Measurements from ENCODE around the gene TMEM43. TPM values are rescaled to one million over a fixed set of nuclear protein-coding genes. Genes with fewer than 3 reads are reported as not detected.
"Not testable (repeated sequence)": the region's sequence is repeated elsewhere in the genome, so short reads cannot be mapped to it uniquely, and the experiment has no call there.

TMEM43 gene
- total and polyA plus RNA-seq, 12 donors: 23.9 to 98.0 (median 38.2) TPM

GRCh38 chr3:14092464-14092863 lies 32.4 kb upstream of the TMEM43 start:
- peaks cover 0 to 19% (median 0%) of the 10 kb centered on the region in 11 donors for H3K9me3 ChIP-seq
- H3K27ac ChIP-seq: no peak overlapping the region
- intact Hi-C loops (cut with DNase I): no loop called here
- H3K27me3 ChIP-seq: peaks cover 0 to 20% (median 4%) of the 10 kb centered on the region in 7 donors
- no peak overlapping the region for H3K4me3 ChIP-seq
- DNase-seq (no peak), ATAC-seq (no peak)
- no peaks in the 10 kb centered on the region for H3K4me1 ChIP-seq
- TF ChIP-seq CTCF (IDR thresholded peaks at IDR 0.05): no peak
- no peaks in the 10 kb centered on the region for H3K36me3 ChIP-seq
- 93 to 94% methylated on average over 2 of the region's 2 CpGs for WGBS, 2 donors

- Histone ChIP-seq H3K27me3 (peaks cover 0 to 20% (median 4%) of the 10 kb centered on the region in 7 donors), H3K4me1 (no peaks in the 10 kb centered on the region), H3K9me3 (peaks cover 0 to 16% (median 0%) of the 10 kb centered on the region in 11 donors), H3K27ac (no peak overlapping the region), H3K4me3 (no peak overlapping the region), H3K36me3 (no peaks in the 10 kb centered on the region)
- intact Hi-C loops (cut with DNase I): no loop called here
- no peak for TF ChIP-seq CTCF (IDR thresholded peaks at IDR 0.05)
- ATAC-seq (no peak), DNase-seq (no peak)
These were observed 31.0 kb upstream of the TMEM43 start for GRCh38 chr3:14093831-14094230.

GRCh38 chr3:14096742-14097141 lies 28.1 kb upstream of the TMEM43 start:
- Histone ChIP-seq H3K4me1 (no peaks in the 10 kb centered on the region), H3K36me3 (no peaks in the 10 kb centered on the region), H3K9me3 (peaks cover 0 to 12% (median 0%) of the 10 kb centered on the region in 11 donors), H3K27ac (no peak overlapping the region), H3K4me3 (no peak overlapping the region), H3K27me3 (peaks cover 0 to 14% (median 0%) of the 10 kb centered on the region in 7 donors)
- WGBS, 2 donors: 86 to 94% methylated on average over 3 of the region's 3 CpGs
- TF ChIP-seq CTCF (IDR thresholded peaks at IDR 0.05): no peak
- ATAC-seq (no peak), DNase-seq (no peak)
- intact Hi-C loops (cut with DNase I): no loop called here

GRCh38 chr3:14097616-14098391 lies 27.0 kb upstream of the TMEM43 start:
- Histone ChIP-seq H3K9me3 (peaks cover 0 to 12% (median 0%) of the 10 kb centered on the region in 11 donors), H3K36me3 (no peaks in the 10 kb centered on the region), H3K4me1 (no peaks in the 10 kb centered on the region), H3K27ac (no peak overlapping the region), H3K4me3 (no peak overlapping the region), H3K27me3 (peaks cover 0 to 10% (median 0%) of the 10 kb centered on the region in 7 donors)
- 87% methylated on average over 5 of the region's 5 CpGs for WGBS, 2 donors
- ATAC-seq (no peak), DNase-seq (no peak)
- TF ChIP-seq CTCF (IDR thresholded peaks at IDR 0.05): no peak
- intact Hi-C loops (cut with DNase I): no loop called here

GRCh38 chr3:14109821-14110220 lies 15.0 kb upstream of the TMEM43 start:
- WGBS, 2 donors: 96 to 98% methylated on average over 5 of the region's 5 CpGs
- not testable (repeated sequence) for DNase-seq

More at GRCh38 chr3:14109821-14110220, 15.0 kb upstream of the TMEM43 start:
- ATAC-seq, H3K27ac ChIP-seq, H3K4me3 ChIP-seq, H3K4me1 ChIP-seq, H3K9me3 ChIP-seq, H3K27me3 ChIP-seq: not testable (repeated sequence)
- peaks cover 0 to 44% (median 26%) of the 10 kb centered on the region in 9 donors for H3K36me3 ChIP-seq
- intact Hi-C loops (cut with DNase I): loop anchor here in 2 of 10 donors (5.0 to 10.0 kb wide), 2 partner anchors 213 to 215 kb away; no protein-coding TSS in a partner anchor
